ENCODE data around the gene ZNF860.
"Not testable (repeated sequence)": the region's sequence is repeated elsewhere in the genome, so short reads cannot be mapped to it uniquely, and the experiment has no call there.

Gene ZNF860

GRCh38 chr3:31996195-31996594 is 14.6 kb downstream of the ZNF860 start:
- DNase-seq = no peak

DNA sequence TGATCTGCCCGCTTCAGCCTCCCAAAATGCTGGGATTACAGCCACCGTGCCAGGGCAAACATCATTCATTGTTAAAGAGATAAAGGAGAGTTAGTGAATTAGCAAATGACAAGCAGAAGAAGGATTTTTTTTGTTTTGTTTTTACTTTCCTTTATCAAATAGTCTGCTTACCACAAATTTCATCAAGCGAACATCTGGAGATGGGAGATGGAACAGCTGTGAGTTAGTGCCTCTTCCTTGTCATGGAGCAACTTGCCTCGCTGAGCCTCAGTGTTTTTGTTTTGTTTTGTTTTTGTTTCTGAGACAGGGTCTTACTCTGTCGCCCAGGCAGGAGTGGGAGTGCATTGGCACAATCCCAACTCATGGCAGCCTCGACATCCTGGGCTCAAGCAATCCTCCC is 15.9 kb downstream of the ZNF860 start:
- DNase-seq = no peak

- no peak for DNase-seq
Measured at GRCh38 chr3:31999907-32000439, 18.4 kb downstream of the ZNF860 start.

DNA sequence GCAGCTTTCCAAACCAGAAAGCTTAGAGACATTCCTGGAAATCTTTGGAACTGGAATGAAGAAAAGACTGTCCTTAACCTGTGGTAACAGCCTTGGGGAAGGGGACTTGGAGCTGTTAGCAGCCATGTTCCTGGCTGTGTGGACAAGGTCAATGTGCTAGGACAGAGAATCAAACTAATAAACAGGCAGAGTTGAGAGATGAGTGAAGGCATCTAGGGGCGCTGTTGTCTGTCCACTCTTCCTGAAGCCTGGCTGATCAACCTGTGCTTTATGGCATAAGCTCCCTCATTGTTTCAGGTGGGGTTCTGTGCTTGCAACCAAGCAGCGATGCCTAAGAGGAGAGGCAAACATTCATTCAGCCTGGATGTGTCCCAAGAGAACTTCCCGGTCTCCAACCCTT is 19.3 kb downstream of the ZNF860 start:
- no peak for DNase-seq

DNA sequence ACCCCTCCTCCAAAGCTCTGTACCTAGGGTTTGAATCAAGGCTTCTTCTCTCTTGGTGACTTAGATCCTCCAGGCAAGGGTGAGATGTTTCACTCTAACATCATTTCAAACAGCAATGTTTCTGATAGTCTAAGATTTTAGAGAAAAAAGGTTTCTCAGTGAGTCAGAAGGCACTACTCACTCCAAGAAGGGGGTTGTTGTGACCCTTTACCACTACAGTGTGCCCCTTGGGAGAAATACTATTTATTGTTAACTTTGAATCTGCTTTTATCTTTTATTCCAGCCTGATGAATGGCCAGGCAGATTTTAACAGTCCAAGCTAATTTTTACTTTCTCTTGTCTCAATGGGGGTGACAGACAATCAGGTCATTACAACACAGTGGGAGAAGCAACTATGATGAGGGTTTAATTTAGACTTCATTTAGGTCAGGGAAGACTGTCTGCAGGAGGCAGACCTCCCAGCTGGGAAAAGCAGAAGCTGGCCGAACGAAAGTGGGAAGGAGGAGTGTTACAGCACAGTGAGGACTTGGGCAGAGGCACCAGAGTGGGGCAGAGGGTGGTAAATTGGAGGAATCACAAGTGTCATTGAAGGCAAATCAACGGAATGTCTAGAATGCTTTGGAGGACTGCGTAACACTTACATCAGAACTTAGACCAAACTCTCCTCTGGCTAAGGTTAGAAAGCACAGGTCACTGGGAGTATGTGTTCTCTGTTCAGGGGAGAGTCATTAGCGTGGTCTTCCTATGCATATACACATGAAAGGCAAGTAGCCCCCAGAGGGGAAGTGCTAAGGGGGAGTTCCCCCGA is 21.2 kb downstream of the ZNF860 start:
- DNase-seq = no peak

DNA sequence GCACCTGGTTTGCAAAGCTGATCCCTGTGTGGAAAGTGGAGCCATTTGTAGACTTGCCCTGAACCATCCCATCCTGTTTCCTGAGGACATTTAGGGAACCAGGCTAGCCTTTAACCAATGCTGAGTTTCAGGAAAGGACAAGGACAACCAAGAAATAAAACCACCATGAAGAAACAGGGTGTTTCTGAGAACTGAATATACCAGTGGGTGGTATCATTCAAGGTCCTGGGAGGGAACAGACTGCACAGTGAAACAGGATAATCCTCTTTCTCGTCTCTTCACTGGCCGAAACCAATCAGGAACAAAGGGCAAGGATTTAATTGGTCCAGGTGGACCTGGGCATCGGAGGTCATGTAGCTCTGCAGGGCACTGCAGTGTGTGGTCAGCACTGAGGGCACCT is 21.8 kb downstream of the ZNF860 start:
- no peak for DNase-seq

GRCh38 chr3:32004113-32004765 is 22.7 kb downstream of the ZNF860 start:
- DNase-seq = no peak

- DNase-seq = no peak
Measured at GRCh38 chr3:32009101-32009500, 27.6 kb downstream of the ZNF860 start.

GRCh38 chr3:32009957-32010356 is 28.4 kb downstream of the ZNF860 start:
- no peak for DNase-seq

DNA sequence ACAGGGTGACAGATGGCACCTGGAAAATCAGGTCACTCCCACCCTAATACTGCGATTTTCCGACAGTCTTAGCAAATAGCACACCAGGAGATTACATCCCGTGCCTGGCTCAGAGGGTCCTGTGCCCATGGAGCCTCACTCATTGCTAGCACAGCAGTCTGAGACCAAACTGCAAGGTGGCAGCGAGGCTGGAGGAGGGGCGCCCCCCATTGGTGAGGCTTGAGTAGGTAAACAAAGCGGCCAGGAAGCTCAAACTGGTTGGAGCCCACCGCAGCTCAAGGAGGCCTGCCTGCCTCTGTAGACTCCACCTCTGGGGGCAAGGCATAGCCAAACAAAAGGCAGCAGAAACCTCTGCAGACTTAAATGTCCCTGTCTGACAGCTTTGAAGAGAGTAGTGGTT is 29.1 kb downstream of the ZNF860 start:
- not testable (repeated sequence) for DNase-seq

DNA sequence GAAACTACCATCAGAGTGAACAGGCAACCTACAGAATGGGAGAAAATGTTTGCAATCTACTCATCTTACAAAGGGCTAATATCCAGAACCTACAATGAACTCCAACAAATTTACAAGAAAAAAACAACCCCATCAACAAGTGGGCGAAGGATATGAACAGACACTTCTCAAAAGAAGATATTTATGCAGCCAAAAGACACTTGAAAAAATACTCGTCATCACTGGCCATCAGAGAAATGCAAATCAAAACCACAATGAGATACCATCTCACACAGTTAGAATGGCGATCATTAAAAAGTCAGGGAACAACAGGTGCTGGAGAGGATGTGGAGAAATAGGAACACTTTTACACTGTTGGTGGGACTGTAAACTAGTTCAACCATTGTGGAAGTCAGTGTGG is 34.1 kb downstream of the ZNF860 start:
- DNase-seq = not testable (repeated sequence)

DNA sequence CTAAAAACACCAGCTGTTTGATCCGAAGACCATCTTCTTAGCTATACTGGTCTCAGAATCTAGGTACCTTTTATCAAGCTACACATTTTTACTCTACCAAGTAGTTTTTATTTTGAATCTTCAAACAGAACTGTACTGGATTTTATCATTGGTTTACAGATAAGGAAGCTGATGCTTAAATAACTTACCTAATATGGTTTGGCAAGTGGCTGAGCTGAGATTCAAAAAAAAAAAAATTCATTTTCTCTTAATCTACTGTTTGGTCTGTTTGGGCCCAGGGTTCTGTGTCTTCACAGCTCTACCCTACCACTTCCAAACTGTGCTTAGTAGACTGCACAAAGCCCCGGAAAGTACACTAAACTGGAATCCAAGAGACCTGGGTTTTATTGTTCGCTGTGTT is 35.7 kb downstream of the ZNF860 start:
- no peak for DNase-seq

DNA sequence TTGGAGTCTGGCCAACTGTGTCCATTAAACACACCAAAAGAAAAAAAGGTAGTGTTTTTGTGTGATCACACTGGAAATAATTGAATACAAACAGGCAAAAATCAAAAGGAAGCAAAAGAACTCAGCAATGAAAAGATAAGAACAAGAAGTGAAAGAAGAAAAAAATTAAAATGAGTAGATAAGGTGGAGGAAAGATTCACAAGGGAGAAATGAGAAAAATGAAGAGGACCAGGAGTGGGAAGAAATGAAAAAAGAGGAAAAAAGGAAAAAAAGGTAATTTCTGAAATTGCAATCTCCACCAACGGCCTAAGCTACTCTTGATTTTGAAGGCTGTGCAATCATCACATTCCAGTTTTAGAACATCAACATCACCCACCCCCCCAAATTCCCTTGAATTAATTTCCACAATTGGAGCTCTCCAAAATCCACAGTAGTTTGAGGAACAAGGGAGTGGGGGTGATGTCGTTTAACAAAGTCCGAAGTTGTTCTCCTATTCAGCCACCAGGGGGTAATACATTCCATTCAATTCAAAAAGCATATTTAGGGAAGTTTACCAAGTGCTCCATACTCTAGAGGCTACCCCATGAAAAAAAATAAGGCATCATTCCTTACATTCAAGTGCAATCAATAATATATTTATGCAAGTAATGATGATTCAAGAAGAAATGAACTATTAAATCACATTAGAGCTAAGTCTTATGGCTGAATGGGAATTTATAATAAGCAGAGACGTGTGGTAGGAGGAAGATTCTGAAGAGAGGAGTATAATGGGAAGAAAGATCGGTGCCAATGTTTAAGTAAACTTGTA is 37.4 kb downstream of the ZNF860 start:
- DNase-seq = peak in 1 of 56 donors; percentile 1

- no peak for DNase-seq
Measured at GRCh38 chr3:32021155-32021554, 39.6 kb downstream of the ZNF860 start.

DNA sequence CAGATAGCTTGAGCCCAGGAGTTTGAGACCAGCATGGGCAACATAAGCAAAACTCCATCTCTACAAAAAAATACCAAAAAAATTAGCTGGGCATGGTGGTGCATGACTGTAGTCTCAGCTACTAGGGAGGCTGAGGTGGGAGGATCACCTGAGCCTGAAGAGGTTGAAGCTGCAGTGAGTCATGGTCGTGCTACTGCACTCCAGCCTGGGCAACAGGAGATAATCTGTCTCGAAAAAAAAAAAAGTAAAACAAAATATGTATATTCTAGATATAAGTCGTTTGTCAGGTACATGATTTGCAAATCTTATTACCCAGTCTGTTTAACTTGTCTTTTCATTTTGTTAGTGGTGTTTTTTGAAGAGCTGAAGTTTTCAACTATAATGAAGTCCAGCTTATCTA is 40.2 kb downstream of the ZNF860 start:
- DNase-seq = no peak

- no peak for DNase-seq
Measured at GRCh38 chr3:32022947-32023346, 41.4 kb downstream of the ZNF860 start.

GRCh38 chr3:32026593-32026992 is 45.0 kb downstream of the ZNF860 start:
- no peak for DNase-seq

GRCh38 chr3:32037932-32038267 is 56.4 kb downstream of the ZNF860 start:
- no peak for DNase-seq

GRCh38 chr3:32041316-32041715 is 59.8 kb downstream of the ZNF860 start:
- no peak for DNase-seq

Data from nucleus accumbens (tissue), 56 donors.